ENCODE data around the gene AP4E1.

DNA sequence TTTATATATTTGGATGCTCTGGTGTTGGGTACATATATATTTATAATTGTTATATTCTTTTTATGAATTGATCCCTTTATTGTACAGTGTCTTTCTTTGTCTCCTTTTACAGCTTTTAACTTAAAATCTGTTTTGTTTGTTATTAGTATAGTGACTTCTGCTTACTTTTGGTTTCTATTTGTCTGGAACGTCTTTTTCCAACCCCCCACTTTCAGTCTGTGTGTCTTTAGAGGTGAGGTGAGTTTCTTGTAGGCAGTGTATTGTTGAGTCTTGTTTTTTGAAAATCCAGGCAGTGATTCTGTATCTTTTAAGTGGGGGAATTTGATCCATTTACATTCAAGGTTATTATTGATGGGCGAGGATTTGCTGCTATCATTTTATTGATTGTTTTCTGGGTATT is 62.0 kb downstream of the AP4E1 start:
- TF ChIP-seq CTCF (IDR thresholded peaks at IDR 0.05) (no peak), POLR2AphosphoS5 (IDR thresholded peaks at IDR 0.05) (no peak), POLR2A (IDR thresholded peaks at IDR 0.05) (no peak)

Measured in breast epithelium (tissue), 3 donors.